HG03095 (cell line): ENCODE results near the gene PECR.
"Not testable (repeated sequence)": the region's sequence is repeated elsewhere in the genome, so short reads cannot be mapped to it uniquely, and the experiment has no call there.

Experiments
- ATAC-seq: cut with Tn5 transposase; IDR thresholded peaks from one replicate; pipeline ENCODE4 v1.9.1; 2021; ENCODE audit warnings: moderate library complexity; ENCODE audit not compliant: unreplicated experiment

The PECR gene

DNA sequence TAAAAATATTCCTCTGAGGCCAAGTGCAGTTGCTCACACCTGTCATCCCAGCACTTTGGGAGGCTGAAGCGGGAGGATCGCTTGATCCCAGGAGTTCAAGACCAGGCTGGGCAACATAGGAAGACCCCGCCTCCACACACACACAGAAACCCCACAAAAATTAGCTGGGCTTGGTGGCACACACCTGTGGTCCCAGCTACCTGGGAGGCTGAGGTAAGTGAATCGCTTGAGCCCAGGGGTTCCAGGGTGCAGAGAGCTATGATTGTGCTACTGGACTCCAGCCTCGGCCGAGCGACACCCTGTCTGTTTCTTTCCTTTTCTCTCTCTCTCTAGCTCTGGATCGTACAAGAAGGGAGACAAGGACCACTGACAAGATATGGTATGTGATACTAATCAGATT lies 25.7 kb upstream of the PECR start:
- no peak for ATAC-seq

GRCh38 chr2:216104691-216105090 lies 23.1 kb upstream of the PECR start:
- no peak for ATAC-seq

DNA sequence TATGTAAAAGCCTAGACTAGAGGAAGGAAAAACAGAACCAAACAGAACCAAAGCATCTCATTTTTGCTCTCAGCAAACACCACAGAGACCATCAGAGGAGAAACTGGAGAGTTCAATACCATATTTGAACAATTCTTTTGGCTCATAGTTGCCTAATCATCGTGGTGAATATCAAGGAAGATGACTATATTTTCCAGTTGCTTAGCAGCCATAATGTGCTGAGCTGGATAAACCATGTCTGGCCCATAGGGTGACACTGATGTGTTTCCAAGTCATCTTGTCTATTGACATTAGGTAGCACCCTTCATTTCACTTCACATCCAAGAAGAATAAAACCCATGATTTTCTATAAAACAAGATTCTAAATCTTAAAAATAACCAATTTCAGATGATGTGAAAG lies 21.6 kb upstream of the PECR start:
- ATAC-seq, result no peak

DNA sequence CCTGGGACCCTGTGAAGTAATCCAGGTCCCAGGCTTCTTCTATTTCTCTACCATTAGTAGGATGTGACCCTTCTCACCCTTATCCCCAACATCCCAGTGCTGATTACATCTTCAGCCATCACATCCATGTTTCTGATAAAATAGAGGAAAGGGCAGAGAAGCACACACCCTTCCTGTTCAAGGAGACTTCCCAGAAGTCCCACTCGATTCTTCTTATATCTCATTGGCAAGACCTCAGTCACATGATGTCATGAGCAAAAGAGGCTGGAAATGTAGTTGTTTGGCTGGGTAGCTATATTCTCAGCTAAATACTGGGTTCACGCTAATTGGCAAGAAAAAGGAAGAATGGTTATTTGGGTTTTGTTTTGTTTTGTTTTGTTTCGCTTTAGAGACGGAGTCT lies 19.5 kb upstream of the PECR start:
- no peak for ATAC-seq

- no peak for ATAC-seq
Measured at GRCh38 chr2:216098421-216099334, 17.1 kb upstream of the PECR start.

GRCh38 chr2:216094701-216095100 lies 13.1 kb upstream of the PECR start:
- ATAC-seq, result no peak

- ATAC-seq, result no peak
Measured at GRCh38 chr2:216092646-216093045, 11.0 kb upstream of the PECR start.

DNA sequence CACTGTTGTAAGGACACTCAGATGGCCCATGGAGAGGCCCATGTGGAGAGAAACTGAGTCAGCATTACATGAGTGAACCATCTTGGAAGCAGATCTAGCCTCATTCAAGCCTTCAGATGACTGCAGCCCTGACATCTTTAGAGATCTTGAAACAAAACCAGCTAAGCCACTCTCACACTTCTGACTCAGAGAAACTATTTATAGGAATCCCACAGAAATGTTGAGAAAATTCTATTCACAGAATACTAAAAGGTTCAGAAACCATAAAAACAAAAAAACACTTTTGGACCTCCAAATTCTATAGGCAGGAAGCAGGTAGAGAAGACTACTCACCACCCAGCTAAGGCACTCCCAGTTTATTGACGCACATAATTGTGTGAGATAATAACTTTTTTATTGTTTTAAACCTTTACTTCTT lies 8.8 kb upstream of the PECR start:
- ATAC-seq, result peak; percentile 59

DNA sequence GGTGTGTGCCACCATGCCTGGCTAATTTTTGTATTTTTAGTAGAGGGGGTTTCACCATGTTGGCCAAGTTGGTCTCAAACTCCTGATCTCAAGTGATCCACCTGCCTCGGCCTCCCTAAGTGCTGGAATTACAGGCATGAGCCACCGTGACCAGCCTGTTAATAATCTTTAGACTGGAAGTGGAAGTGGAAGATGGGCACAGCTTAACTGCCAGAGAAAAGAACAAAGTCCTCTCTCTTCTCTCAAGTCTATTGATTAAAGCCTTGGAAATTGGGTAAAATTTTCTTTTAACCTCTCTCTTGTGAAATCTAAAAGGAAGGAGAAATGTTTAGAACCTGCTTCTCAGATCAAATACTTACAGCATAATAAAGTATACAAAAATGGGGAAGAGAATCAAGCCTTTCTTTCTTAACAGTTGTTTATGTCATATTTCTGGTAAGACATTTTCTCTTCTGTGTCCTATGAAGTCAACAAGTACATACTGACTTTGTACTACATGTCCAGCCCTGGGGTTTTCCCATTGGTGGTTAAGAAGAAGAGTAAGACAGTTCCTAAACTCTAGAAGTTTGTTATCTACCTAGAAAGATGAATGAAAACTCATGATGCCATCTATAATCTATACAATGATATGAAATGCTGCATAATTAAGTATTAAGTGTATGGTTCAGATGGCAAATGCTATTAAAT lies 4.7 kb upstream of the PECR start:
- no peak for ATAC-seq

- no peak for ATAC-seq
Measured at GRCh38 chr2:216084547-216084946, 2.9 kb upstream of the PECR start.

GRCh38 chr2:216083464-216084281 lies 2.1 kb upstream of the PECR start:
- no peak for ATAC-seq

DNA sequence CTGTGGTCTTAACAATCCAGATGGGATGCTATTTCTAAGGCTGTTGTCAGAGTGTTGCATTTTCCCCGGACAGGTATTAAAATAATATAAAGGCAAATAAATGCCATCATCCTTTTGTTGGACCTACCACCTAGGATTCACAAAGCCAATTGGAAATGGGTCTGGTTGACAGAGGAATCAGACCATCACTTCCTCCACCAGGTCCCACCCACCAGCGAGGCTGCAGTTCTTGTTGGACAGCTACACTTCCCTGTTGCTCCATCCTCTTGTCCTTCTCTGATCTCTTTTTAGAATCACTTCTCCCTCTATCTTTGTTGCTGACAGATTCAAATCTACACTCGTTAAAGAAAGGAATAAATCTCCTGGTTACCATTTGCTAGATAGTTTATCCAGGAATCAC lies 1.2 kb upstream of the PECR start:
- ATAC-seq, result no peak

GRCh38 chr2:216082117-216082711 lies 605 bp upstream of the PECR start:
- ATAC-seq, result no peak

DNA sequence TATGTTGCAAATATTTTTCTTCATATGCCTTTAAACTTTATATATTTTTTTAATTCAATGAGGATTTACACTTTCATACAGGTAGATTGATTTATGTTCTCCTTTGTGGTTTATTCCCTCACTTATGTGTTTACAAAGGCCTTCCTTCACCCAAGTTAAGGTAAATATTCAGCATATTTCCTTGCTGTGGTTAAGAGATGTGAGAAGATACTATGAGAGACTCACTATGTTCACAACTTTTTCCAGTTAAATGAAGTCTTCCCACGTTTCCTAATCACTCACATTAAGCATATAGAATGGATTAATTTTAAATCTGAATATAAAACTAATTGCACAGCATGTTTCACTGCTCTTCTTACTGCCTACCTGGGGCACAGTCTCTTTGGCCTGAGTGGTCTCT lies 597 bp downstream of the PECR start:
- no peak for ATAC-seq

GRCh38 chr2:216080048-216080447 lies 1.6 kb downstream of the PECR start:
- not testable (repeated sequence) for ATAC-seq

DNA sequence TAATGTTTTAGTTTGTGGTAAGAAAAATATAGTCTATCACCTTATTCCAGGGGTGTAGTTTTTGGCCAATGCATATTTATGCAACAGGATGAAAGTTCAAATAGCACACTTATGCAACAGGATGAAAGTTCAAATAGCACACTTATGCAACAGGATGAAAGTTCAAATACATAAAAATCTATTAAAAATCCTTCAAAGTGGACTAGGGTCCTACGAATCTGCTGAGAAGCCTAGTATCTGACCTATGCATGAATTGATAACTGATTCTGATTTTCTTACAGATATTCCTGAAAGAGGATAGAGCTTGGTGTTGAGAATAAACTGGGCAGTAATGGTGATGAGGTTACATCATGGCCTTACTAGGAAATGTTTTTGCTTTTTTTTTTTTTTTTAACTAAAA lies 2.8 kb downstream of the PECR start:
- ATAC-seq, result no peak

DNA sequence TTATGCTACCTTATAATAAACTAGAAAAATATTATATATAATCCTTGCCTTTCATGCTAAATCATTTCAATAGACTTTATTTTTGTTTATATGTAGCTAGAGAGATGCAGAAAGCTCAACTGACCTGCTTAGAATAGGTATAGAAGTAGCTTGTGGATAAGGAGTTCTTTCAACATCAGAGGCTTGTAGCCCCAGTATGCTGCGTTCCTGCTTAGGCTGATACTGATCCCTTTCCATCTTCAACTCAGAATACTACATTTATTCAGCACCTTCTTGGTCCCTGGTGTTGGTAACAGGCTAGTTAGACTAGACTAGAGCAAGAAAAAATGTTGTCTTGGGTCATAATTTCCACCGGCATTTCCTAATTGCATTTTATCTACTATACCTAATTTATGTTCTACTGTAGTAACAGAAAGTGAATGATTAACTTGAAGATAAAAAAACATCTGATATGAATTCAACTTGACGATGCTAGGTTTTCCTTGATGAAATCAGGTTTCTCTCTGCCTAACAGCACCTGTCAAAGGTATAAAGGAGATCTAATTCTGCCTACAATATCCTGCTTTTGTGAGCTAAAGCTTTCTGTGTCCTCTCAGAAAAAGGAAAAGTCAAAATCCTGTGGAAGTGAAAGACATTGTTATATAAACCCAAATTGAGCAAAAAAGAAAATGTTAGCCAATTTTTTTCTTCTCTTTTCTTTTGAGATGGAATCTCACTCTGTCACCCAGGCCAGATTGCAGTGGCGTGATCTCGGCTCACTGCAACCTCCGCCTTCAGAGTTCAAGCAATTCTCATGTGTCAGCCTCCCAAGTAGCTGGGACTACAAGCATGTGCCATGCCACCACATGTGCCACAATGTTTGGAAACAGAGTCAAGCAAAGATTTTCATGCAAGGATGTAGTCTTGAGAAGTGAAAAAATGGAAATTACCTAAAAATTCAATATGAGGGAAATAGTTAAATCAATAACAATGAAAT lies 5.8 kb downstream of the PECR start:
- no peak for ATAC-seq

- ATAC-seq, result no peak
Measured at GRCh38 chr2:216074794-216075193, 6.8 kb downstream of the PECR start.

- ATAC-seq, result no peak
Measured at GRCh38 chr2:216074380-216074779, 7.2 kb downstream of the PECR start.

GRCh38 chr2:216073773-216074172 lies 7.8 kb downstream of the PECR start:
- no peak for ATAC-seq
